GM12878 (cell line): ENCODE results near the gene FICD.

ENCODE experiments used
- CBFB ChIP-seq: IDR thresholded peaks from 2 replicates; pipeline ENCODE4 v1.6.1; 2016; ENCODE audit warnings: antibody characterized with exemption, low read depth
- CTCF ChIP-seq, 3 experiments: IDR thresholded peaks in 2 of 3; conservative IDR thresholded peaks in 1 of 3; 2 replicates each; pipeline ENCODE4 v1.5.1; 2011; ENCODE audit warnings: low read depth in 3 of 3, low read length in 3 of 3, mild to moderate bottlenecking in 3 of 3, control low read depth in 2 of 3, moderate library complexity in 2 of 3, inconsistent platforms in 1 of 3, mixed read lengths in 1 of 3; ENCODE audit not compliant: control insufficient read depth in 2 of 3, insufficient read depth in 1 of 3; ENCODE audit errors: extremely low read depth in 1 of 3
- EGR1 ChIP-seq, 2 experiments: IDR thresholded peaks; 1 replicate in 1 of 2; 2 replicates in 1 of 2; pipeline ENCODE4 v1.6.1; 2011 to 2012; ENCODE audit warnings: low read depth in 2 of 2, low read length in 2 of 2, borderline replicate concordance in 1 of 2, mild to moderate bottlenecking in 1 of 2, moderate library complexity in 1 of 2
- HDAC2 ChIP-seq: fragments of 200-600 bp; sonication (generic); IDR thresholded peaks from 2 replicates; pipeline ENCODE4 v1.6.1; 2017
- JUND ChIP-seq: IDR thresholded peaks from 2 replicates; pipeline ENCODE4 v1.6.1; 2012; ENCODE audit warnings: low read depth, mild to moderate bottlenecking, low read length, improper control_type of control experiment, moderate library complexity
- MYC ChIP-seq: IDR thresholded peaks from 2 replicates; pipeline ENCODE4 v1.6.1; 2011; ENCODE audit warnings: mild to moderate bottlenecking, low read length, moderate library complexity, inconsistent platforms; ENCODE audit not compliant: insufficient read depth, insufficient replicate concordance, insufficient read length, severe bottlenecking
- NFIC ChIP-seq: IDR thresholded peaks from 2 replicates; pipeline ENCODE4 v1.6.1; 2012; ENCODE audit warnings: low read depth, mild to moderate bottlenecking, inconsistent platforms, low read length, moderate library complexity
- SMC3 ChIP-seq: IDR thresholded peaks from 2 replicates; pipeline ENCODE4 v1.6.1; 2011; ENCODE audit warnings: low read length, improper control_type of control experiment, borderline replicate concordance
- SP1 ChIP-seq: IDR thresholded peaks from one replicate; pipeline ENCODE4 v1.6.1; 2011; ENCODE audit warnings: low read depth, low read length
- USF2 ChIP-seq: IDR thresholded peaks from 2 replicates; pipeline ENCODE4 v1.6.1; 2011; ENCODE audit warnings: low read depth, low read length, improper control_type of control experiment, borderline replicate concordance
- ZBTB40 ChIP-seq: fragments of 450-650 bp; IDR thresholded peaks from 2 replicates; pipeline ENCODE4 v1.6.1; 2016; ENCODE audit warnings: mild to moderate bottlenecking, moderate library complexity, borderline replicate concordance
- ZNF274 ChIP-seq: IDR thresholded peaks from one replicate; pipeline ENCODE4 v1.8.0; 2011; ENCODE audit not compliant: insufficient read length, insufficient read depth

- TF ChIP-seq JUND: no peak
- no peak for TF ChIP-seq SP1
- TF ChIP-seq HDAC2: no peak
- no peak for TF ChIP-seq NFIC
- TF ChIP-seq CTCF (IDR thresholded peaks at IDR 0.05 in 2 of 3, conservative IDR thresholded peaks at IDR 0.05 in 1 of 3; ENCODE audit: control insufficient read depth in 2 of 3, extremely low read depth in 1 of 3, insufficient read depth in 1 of 3, low read depth in 3 of 3, low read length in 3 of 3): no peak
- TF ChIP-seq MYC: no peak
- TF ChIP-seq ZNF274: no peak
- no peak for TF ChIP-seq CBFB
- no peak for TF ChIP-seq USF2
- no peak for TF ChIP-seq ZBTB40
- no peak for TF ChIP-seq SMC3
- TF ChIP-seq EGR1 (IDR thresholded peaks at IDR 0.05; ENCODE audit: borderline replicate concordance in 1 of 2, low read depth in 2 of 2, low read length in 2 of 2): no peak
Measured at GRCh38 chr12:108514468-108514972, 557 bp upstream of the FICD start.
